Body of pancreas (tissue), 4 donors: Measurements from ENCODE around the gene OSBP2. TPM values are rescaled to one million over a fixed set of nuclear protein-coding genes. Genes with fewer than 3 reads are reported as not detected.

ENCODE experiments used
- ATAC-seq: fragments of 150-250 bp; one replicate; pipeline ENCODE4 v1.9.1; 2016
- DNase-seq, 4 donors: peaks; one replicate each; pipeline ENCODE4 v3.0.0-alpha.2; 2019
- H3K27ac ChIP-seq, 4 donors: fragments of 200-600 bp; sonication (generic); 1 replicate in 3 of 4; 2 replicates in 1 of 4; pipeline versions ENCODE4 v1.5.1 to v1.6.1; 2016 to 2019; ENCODE audit warnings: mild to moderate bottlenecking in 1 of 4, mixed read lengths in 1 of 4, moderate library complexity in 1 of 4
- H3K27me3 ChIP-seq, 2 donors: fragments of 200-600 bp; sonication (generic); one replicate each; pipeline ENCODE4 v1.6.0; 2016; ENCODE audit warnings: mild to moderate bottlenecking in 1 of 2
- H3K36me3 ChIP-seq, 2 donors: fragments of 200-600 bp; sonication (generic); replicated peaks in 1 of 2; 2 replicates each; pipeline ENCODE4 v1.5.1; 2016; ENCODE audit warnings: low read depth in 2 of 2; ENCODE audit not compliant: insufficient read depth in 1 of 2
- H3K4me1 ChIP-seq: fragments of 200-600 bp; sonication (generic); one replicate; pipeline ENCODE4 v1.6.0; 2016
- H3K4me3 ChIP-seq, 2 donors: fragments of 200-600 bp; sonication (generic); 1 replicate in 1 of 2; 2 replicates in 1 of 2; pipeline ENCODE4 v1.5.1; 2016 to 2019
- H3K9me3 ChIP-seq, 3 donors: fragments of 200-600 bp; sonication (generic); 1 replicate in 2 of 3; 2 replicates in 1 of 3; pipeline ENCODE4 v1.5.1; 2016
- CTCF ChIP-seq, 7 experiments: fragments of 450-650 bp in 4 of 7; fragments of 200-600 bp in 3 of 7; sonication (generic) in 3 of 7; IDR thresholded peaks; one replicate each; pipeline ENCODE4 v1.5.1; 2016 to 2019; ENCODE audit warnings: antibody characterized with exemption in 7 of 7
- POLR2A ChIP-seq, 3 donors: fragments of 450-650 bp; IDR thresholded peaks; one replicate each; pipeline ENCODE4 v1.6.1; 2016; ENCODE audit warnings: antibody characterized with exemption in 3 of 3, mild to moderate bottlenecking in 2 of 3
- WGBS, 2 donors: methylation state at CpG; one replicate each; pipeline ENCODE4 v1.1.5; 2017; 5-methylcytosine and 5-hydroxymethylcytosine counted together
- intact Hi-C: fragments of 100-400 bp; cut with DNase I; formaldehyde crosslinking; loops from one replicate; pipeline ENCODE4 v1.15.1; 2023
- total RNA-seq, 2 donors: library from RNA; depleted of rRNA; stranded (reverse); fragments of >200 nt; gene quantifications; one replicate each; pipeline ENCODE4 v1.1.0, GENCODE V29; 2016

The OSBP2 gene
- total RNA-seq, 2 donors from 2014 or later = 2.3 to 3.0 TPM

GRCh38 chr22:30855677-30856518 lies 161.2 kb downstream of the OSBP2 start:
- DNase-seq (no peak), ATAC-seq (no peak)
- no peaks in the 10 kb centered on the region for H3K9me3 ChIP-seq
- TF ChIP-seq POLR2A (IDR thresholded peaks at IDR 0.05) (no peak), CTCF (IDR thresholded peaks at IDR 0.05) (no peak)
- no peak overlapping the region for H3K4me3 ChIP-seq
- H3K27me3 ChIP-seq = no peaks in the 10 kb centered on the region
- intact Hi-C loops = no loop called here
- no peak overlapping the region for H3K27ac ChIP-seq
- no peaks in the 10 kb centered on the region for H3K36me3 ChIP-seq
- no peaks in the 10 kb centered on the region for H3K4me1 ChIP-seq
- 85% methylated on average over 4 of the region's 4 CpGs for WGBS, 2 donors

GRCh38 chr22:30856741-30857502 lies 162.2 kb downstream of the OSBP2 start:
- 79 to 80% methylated on average over 14 of the region's 14 CpGs for WGBS, 2 donors
- no peak for ATAC-seq
- DNase-seq = no peak
- Histone ChIP-seq H3K36me3 (no peaks in the 10 kb centered on the region), H3K27ac (no peak overlapping the region), H3K4me1 (no peaks in the 10 kb centered on the region), H3K27me3 (no peaks in the 10 kb centered on the region), H3K9me3 (no peaks in the 10 kb centered on the region), H3K4me3 (no peak overlapping the region)
- TF ChIP-seq CTCF (IDR thresholded peaks at IDR 0.05) (no peak), POLR2A (IDR thresholded peaks at IDR 0.05) (no peak)
- intact Hi-C loops = no loop called here

- Histone ChIP-seq H3K27ac (no peak overlapping the region), H3K4me1 (no peaks in the 10 kb centered on the region), H3K4me3 (no peak overlapping the region), H3K27me3 (no peaks in the 10 kb centered on the region), H3K36me3 (no peaks in the 10 kb centered on the region), H3K9me3 (no peaks in the 10 kb centered on the region)
- DNase-seq (no peak), ATAC-seq (no peak)
- 93 to 97% methylated on average over 12 to 13 of the region's 13 CpGs for WGBS, 2 donors
- intact Hi-C loops = no loop called here
- TF ChIP-seq POLR2A (IDR thresholded peaks at IDR 0.05) = no peak
- TF ChIP-seq CTCF (IDR thresholded peaks at IDR 0.05) = no peak
These were observed 163.1 kb downstream of the OSBP2 start for GRCh38 chr22:30857791-30858190.

GRCh38 chr22:30858976-30859713 lies 164.5 kb downstream of the OSBP2 start:
- WGBS, 2 donors = 91 to 98% methylated on average over 9 to 18 of the region's 18 CpGs
- no peak for DNase-seq

More at GRCh38 chr22:30858976-30859713, 164.5 kb downstream of the OSBP2 start:
- Histone ChIP-seq H3K9me3 (no peaks in the 10 kb centered on the region), H3K36me3 (no peaks in the 10 kb centered on the region), H3K4me3 (no peak overlapping the region), H3K4me1 (no peaks in the 10 kb centered on the region), H3K27ac (no peak overlapping the region), H3K27me3 (no peaks in the 10 kb centered on the region)
- TF ChIP-seq CTCF (IDR thresholded peaks at IDR 0.05) (no peak), POLR2A (IDR thresholded peaks at IDR 0.05) (no peak)
- intact Hi-C loops = no loop called here
- no peak for ATAC-seq
